AG09319 (cell line): ENCODE measurements around the gene GPR39.
A peak's percentile ranks its signal among the peaks of the same experiment; 100 is the strongest.

Experiments
- DNase-seq: peaks from one replicate; pipeline ENCODE4 v3.0.0-alpha.2; 2010; ENCODE audit warnings: low read depth; ENCODE audit errors: extremely low read depth
- TF ChIP-seq, protein P1 (sequence below): IDR thresholded peaks from 2 replicates; pipeline ENCODE4 v1.5.1; 2011; ENCODE audit warnings: low read depth, mild to moderate bottlenecking, inconsistent platforms, low read length, moderate library complexity

GPR39 gene

DNA sequence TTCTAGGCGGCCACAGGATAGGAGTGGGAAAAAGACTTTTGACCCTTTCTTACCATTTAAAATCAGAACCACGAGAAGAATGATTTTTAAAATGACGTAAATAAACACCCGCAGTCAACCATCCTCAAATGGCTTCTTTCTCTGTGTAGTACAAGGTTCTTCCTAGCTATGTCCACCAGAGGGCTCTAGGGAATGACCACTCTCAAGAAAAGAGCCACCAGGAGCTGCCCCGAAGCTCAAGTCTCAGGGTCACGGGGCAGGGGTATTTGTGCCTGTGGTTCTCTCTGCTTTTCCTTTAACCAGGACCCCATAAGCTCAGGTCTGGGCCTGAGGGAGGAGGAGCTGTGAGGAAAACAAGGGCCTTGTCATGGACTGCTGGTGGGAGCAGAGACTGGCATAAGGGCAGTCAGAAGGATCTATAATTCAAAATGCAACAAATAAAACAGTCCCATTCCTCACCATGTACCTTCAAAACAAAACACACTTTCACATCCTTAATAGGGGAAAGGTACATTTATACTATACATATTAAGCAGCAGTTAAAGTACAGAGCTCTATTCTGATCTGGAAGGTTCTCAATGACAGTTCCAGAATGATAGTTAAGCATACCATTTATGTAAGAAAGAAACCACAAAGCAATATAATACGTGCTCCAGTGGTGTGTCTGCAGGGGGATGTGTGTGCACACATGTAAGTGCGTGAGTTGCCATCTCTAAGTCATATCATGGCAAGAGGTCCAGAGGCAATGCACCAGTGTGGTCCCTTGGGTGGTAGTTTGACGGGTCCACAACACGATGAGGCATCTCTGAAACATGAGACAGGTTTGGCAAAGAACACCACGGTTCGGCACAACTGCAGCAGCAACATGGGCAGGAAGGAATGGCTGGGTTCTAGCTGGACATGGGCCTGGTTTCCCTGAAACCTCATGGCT, 234.8 kb downstream of the GPR39 start:
- TF ChIP-seq, protein P1, sequence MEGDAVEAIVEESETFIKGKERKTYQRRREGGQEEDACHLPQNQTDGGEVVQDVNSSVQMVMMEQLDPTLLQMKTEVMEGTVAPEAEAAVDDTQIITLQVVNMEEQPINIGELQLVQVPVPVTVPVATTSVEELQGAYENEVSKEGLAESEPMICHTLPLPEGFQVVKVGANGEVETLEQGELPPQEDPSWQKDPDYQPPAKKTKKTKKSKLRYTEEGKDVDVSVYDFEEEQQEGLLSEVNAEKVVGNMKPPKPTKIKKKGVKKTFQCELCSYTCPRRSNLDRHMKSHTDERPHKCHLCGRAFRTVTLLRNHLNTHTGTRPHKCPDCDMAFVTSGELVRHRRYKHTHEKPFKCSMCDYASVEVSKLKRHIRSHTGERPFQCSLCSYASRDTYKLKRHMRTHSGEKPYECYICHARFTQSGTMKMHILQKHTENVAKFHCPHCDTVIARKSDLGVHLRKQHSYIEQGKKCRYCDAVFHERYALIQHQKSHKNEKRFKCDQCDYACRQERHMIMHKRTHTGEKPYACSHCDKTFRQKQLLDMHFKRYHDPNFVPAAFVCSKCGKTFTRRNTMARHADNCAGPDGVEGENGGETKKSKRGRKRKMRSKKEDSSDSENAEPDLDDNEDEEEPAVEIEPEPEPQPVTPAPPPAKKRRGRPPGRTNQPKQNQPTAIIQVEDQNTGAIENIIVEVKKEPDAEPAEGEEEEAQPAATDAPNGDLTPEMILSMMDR = peak; percentile 63
- DNase-seq = no peak

DNA sequence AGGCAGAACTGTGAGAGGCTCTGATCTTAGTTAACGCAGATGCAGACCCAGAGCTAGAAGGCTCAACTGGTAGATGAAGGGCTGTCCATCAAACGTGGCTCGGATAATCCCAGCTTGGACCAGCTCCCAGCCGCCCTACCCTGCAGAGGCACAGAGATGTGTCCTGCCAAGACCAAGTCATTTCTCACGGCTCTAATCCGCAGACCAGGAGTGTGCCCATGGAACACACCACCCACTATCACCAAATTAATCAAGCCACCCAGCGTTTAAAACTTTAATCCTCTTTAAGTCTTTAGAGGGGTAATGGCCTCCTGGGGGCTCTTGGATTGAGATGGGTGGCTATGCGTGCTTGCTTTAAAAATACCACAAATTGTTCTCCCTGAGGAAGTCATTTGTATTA, 235.9 kb downstream of the GPR39 start:
- TF ChIP-seq, protein P1 = no peak
- DNase-seq = no peak

DNA sequence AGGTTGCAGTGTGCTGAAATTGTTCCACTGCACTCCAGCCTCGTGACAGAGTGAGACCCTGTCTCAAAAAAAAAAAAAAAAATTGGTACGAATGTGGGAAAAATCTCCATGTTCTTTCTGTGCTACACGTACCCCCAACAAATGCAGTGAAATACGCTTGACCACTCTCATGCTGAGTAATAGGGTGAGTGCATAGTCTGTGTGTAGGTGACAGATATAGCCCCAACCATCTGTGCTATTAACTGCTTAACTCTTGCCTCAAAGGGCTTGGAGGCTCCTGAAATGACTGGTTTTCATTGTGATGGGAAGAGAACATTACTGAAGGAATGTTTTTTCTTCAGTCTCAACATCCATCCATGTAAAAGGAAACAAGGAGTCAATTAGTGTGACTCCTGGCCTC, 237.7 kb downstream of the GPR39 start:
- no peak for DNase-seq
- TF ChIP-seq, protein P1 = no peak

DNA sequence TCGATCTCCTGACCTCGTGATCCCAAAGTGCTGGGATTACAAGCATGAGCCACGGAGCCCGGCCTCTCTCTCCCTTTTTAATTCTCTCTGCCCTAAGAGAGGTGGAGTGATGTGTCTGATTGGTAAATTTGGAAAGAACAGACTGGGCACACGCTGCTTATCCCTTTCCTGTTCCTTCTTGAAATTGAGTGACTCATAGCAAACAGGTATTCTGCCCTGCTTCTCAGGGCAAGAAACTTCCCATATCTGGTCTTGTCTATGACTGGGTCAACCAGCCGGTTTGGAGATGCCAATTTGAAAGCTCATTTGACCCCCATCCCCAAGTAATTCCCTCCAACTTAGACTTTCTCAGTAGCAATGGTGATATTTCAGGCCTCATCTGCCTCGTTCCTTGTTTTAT, 238.4 kb downstream of the GPR39 start:
- DNase-seq = no peak
- TF ChIP-seq, protein P1 = no peak

DNA sequence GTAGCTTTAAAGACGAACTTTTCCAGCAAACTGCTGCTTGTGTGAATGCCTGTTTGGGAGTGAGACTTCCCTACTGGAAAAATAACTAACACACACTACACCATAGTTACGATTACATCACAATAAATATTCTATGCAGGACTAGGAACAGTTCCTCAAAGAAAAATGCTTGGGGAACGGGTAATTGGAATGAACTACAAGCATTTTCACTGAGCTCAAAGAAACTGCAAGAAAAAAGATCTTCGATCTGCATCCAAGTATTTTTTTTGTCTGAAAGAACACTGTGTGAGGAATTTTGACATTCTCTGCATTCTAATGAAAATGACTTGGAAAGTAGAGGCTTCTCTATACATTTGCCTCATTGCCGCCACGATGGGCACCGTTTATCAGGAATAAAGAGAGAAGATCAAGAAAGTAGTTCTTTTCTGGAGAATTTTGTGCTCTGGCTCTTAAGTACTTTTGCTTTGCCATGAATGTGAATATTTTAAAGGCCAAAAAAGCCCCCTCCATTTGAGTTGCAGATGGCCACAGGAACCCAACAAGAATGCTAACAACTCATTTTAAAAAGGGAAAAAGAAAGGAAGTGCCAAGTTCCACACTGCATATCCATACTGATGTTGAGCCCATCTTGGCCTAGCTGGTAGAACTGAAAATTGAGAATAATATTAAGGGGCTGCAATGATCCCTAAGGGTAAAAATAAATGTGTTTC, 239.8 kb downstream of the GPR39 start:
- TF ChIP-seq, protein P1 = no peak
- no peak for DNase-seq

DNA sequence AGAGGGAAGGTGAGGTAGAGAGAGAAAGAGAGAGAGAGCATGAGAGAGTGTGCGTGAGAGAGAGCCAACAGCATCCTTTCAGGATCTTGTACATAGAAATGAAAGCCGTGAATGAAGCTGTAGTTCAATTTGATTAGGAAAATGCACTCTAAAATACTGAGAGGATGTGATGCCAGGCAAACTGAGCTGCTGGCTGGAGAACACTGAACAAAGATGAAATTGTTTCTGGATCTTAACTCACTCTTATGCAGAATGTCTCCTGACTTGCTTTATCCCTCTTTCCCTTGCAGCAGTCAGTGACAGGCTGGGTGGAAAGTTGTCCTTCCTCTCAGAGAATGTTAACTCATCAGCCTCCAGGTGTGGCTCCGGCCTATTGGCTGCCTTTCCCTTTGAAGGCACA, 242.7 kb downstream of the GPR39 start:
- DNase-seq = no peak
- TF ChIP-seq, protein P1 = no peak

DNA sequence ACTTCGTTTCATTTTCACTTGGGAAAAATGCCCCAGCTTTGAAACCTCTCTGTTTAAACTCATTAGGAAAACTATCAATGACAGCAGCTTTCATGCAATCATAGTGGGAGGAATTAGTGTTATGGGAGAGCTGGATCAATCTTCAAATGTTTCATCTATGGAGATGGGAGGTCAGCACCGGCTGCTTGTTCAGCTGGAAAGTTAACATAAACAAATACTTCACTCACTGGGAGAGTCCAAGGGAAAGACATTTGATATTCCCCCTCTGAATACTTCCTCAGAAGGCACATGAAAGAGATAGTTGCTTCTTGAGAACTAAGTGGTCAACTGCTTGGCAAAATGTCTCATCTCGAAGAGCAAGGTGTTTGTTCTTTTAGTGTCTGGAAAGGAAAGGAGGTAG, 246.1 kb downstream of the GPR39 start:
- TF ChIP-seq, protein P1 = no peak
- DNase-seq = peak; percentile 52
